Measurements from ENCODE around the gene MYH16. TPM values are rescaled to one million over a fixed set of nuclear protein-coding genes. Genes with fewer than 3 reads are reported as not detected.
"Not testable (repeated sequence)": the region's sequence is repeated elsewhere in the genome, so short reads cannot be mapped to it uniquely, and the experiment has no call there.

Gene MYH16
- total and polyA plus RNA-seq, 5 donors from 2014 or later: not detected

GRCh38 chr7:99340659-99341058 is 68.0 kb downstream of the MYH16 start:
- no peak for ATAC-seq (ENCODE audit: low read depth in 2 of 2)
- Histone ChIP-seq H3K4me1 (ENCODE audit: control insufficient read depth, insufficient read depth, low read length, poor library complexity, severe bottlenecking) (no peaks in the 10 kb centered on the region), H3K27me3 (ENCODE audit: control insufficient read depth, insufficient read depth, low read length) (no peaks in the 10 kb centered on the region), H3K27ac (ENCODE audit: insufficient read depth, low read length, poor library complexity, severe bottlenecking) (no peak overlapping the region), H3K9me3 (ENCODE audit: control insufficient read depth in 2 of 2, low read length in 2 of 2) (no peaks in the 10 kb centered on the region), H3K36me3 (ENCODE audit: control insufficient read depth, insufficient read depth, low read length) (peaks cover 86% of the 10 kb centered on the region), H3K4me3 (ENCODE audit: low read depth, low read length) (no peak overlapping the region)
- Mint-ChIP-seq H3K36me3 (peaks cover 45% of the 10 kb centered on the region), H3K4me3 (no peak overlapping the region), H3K4me1 (peaks cover 0 to 10% (median 6%) of the 10 kb centered on the region in 4 donors), H3K27me3 (no peaks in the 10 kb centered on the region), H3K9me3 (no peaks in the 10 kb centered on the region), H3K27ac (no peak overlapping the region)
- DNase-seq: no peak

- H3K4me1 ChIP-seq (ENCODE audit: control insufficient read depth, insufficient read depth, low read length, poor library complexity, severe bottlenecking): no peaks in the 10 kb centered on the region
- H3K4me1 Mint-ChIP-seq: peaks cover 0 to 10% (median 5%) of the 10 kb centered on the region in 4 donors
- H3K9me3 Mint-ChIP-seq: no peaks in the 10 kb centered on the region
- no peak overlapping the region for H3K4me3 ChIP-seq (ENCODE audit: low read depth, low read length)
- DNase-seq (no peak), ATAC-seq (ENCODE audit: low read depth in 2 of 2) (no peak)
- no peak overlapping the region for H3K4me3 Mint-ChIP-seq
- H3K27ac ChIP-seq (ENCODE audit: insufficient read depth, low read length, poor library complexity, severe bottlenecking): no peak overlapping the region
- no peak overlapping the region for H3K27ac Mint-ChIP-seq
- H3K9me3 ChIP-seq (ENCODE audit: control insufficient read depth in 2 of 2, low read length in 2 of 2): no peaks in the 10 kb centered on the region
- H3K27me3 ChIP-seq (ENCODE audit: control insufficient read depth, insufficient read depth, low read length): no peaks in the 10 kb centered on the region
- no peaks in the 10 kb centered on the region for H3K27me3 Mint-ChIP-seq
- H3K36me3 Mint-ChIP-seq: peaks cover 37% of the 10 kb centered on the region
- H3K36me3 ChIP-seq (ENCODE audit: control insufficient read depth, insufficient read depth, low read length): peaks cover 85% of the 10 kb centered on the region
These were observed 71.5 kb downstream of the MYH16 start for GRCh38 chr7:99344061-99344647.

- ATAC-seq (ENCODE audit: low read depth in 2 of 2); H3K4me1 Mint-ChIP-seq; H3K27ac ChIP-seq (ENCODE audit: insufficient read depth, low read length, poor library complexity, severe bottlenecking); DNase-seq; H3K4me3 Mint-ChIP-seq; H3K27me3 Mint-ChIP-seq; H3K4me3 ChIP-seq (ENCODE audit: low read depth, low read length); H3K27me3 ChIP-seq (ENCODE audit: control insufficient read depth, insufficient read depth, low read length); H3K9me3 Mint-ChIP-seq; H3K4me1 ChIP-seq (ENCODE audit: control insufficient read depth, insufficient read depth, low read length, poor library complexity, severe bottlenecking); H3K9me3 ChIP-seq (ENCODE audit: control insufficient read depth in 2 of 2, low read length in 2 of 2): not testable (repeated sequence)
- Mint-ChIP-seq H3K27ac (peak overlapping the region in 1 of 3 donors; percentile 82), H3K36me3 (peaks cover 20% of the 10 kb centered on the region)
- peaks cover 78% of the 10 kb centered on the region for H3K36me3 ChIP-seq (ENCODE audit: control insufficient read depth, insufficient read depth, low read length)
These were observed 78.0 kb downstream of the MYH16 start for GRCh38 chr7:99350641-99351040.

- Mint-ChIP-seq H3K27ac (no peak overlapping the region), H3K9me3 (no peaks in the 10 kb centered on the region), H3K27me3 (no peaks in the 10 kb centered on the region), H3K4me3 (no peak overlapping the region), H3K36me3 (peaks cover 23% of the 10 kb centered on the region), H3K4me1 (peaks cover 0 to 5% (median 1%) of the 10 kb centered on the region in 4 donors)
- DNase-seq (no peak), ATAC-seq (ENCODE audit: low read depth in 2 of 2) (no peak)
- Histone ChIP-seq H3K36me3 (ENCODE audit: control insufficient read depth, insufficient read depth, low read length) (peaks cover 75% of the 10 kb centered on the region), H3K4me3 (ENCODE audit: low read depth, low read length) (no peak overlapping the region), H3K4me1 (ENCODE audit: control insufficient read depth, insufficient read depth, low read length, poor library complexity, severe bottlenecking) (no peaks in the 10 kb centered on the region), H3K27me3 (ENCODE audit: control insufficient read depth, insufficient read depth, low read length) (no peaks in the 10 kb centered on the region), H3K9me3 (ENCODE audit: control insufficient read depth in 2 of 2, low read length in 2 of 2) (no peaks in the 10 kb centered on the region), H3K27ac (ENCODE audit: insufficient read depth, low read length, poor library complexity, severe bottlenecking) (no peak overlapping the region)
These were observed 79.6 kb downstream of the MYH16 start for GRCh38 chr7:99352247-99352646.

GRCh38 chr7:99355098-99355497 is 82.5 kb downstream of the MYH16 start:
- H3K4me3 ChIP-seq (ENCODE audit: low read depth, low read length): no peak overlapping the region
- no peaks in the 10 kb centered on the region for H3K9me3 Mint-ChIP-seq

GRCh38 chr7:99357701-99358490 is 85.3 kb downstream of the MYH16 start:
- Histone ChIP-seq H3K4me1 (ENCODE audit: control insufficient read depth, insufficient read depth, low read length, poor library complexity, severe bottlenecking) (no peaks in the 10 kb centered on the region), H3K27ac (ENCODE audit: insufficient read depth, low read length, poor library complexity, severe bottlenecking) (no peak overlapping the region), H3K27me3 (ENCODE audit: control insufficient read depth, insufficient read depth, low read length) (no peaks in the 10 kb centered on the region), H3K36me3 (ENCODE audit: control insufficient read depth, insufficient read depth, low read length) (peaks cover 77% of the 10 kb centered on the region), H3K4me3 (ENCODE audit: low read depth, low read length) (no peak overlapping the region), H3K9me3 (ENCODE audit: control insufficient read depth in 2 of 2, low read length in 2 of 2) (no peaks in the 10 kb centered on the region)
- H3K9me3 Mint-ChIP-seq: no peaks in the 10 kb centered on the region
- H3K4me3 Mint-ChIP-seq: peak overlapping the region in 1 of 4 donors; percentile 51
- DNase-seq: no peak
- no peaks in the 10 kb centered on the region for H3K27me3 Mint-ChIP-seq
- H3K27ac Mint-ChIP-seq: peak overlapping the region; percentile 34 to 89 (median 64)
- no peak for ATAC-seq (ENCODE audit: low read depth in 2 of 2)
- H3K36me3 Mint-ChIP-seq: peaks cover 26% of the 10 kb centered on the region
- H3K4me1 Mint-ChIP-seq: no peaks in the 10 kb centered on the region

More at GRCh38 chr7:99355098-99355497, 82.5 kb downstream of the MYH16 start:
- no peaks in the 10 kb centered on the region for H3K27me3 ChIP-seq (ENCODE audit: control insufficient read depth, insufficient read depth, low read length)
- H3K36me3 Mint-ChIP-seq: peaks cover 31% of the 10 kb centered on the region
- no peak overlapping the region for H3K27ac Mint-ChIP-seq
- H3K27me3 Mint-ChIP-seq: no peaks in the 10 kb centered on the region
- peaks cover 0 to 3% (median 0%) of the 10 kb centered on the region in 4 donors for H3K4me1 Mint-ChIP-seq
- H3K4me1 ChIP-seq (ENCODE audit: control insufficient read depth, insufficient read depth, low read length, poor library complexity, severe bottlenecking): no peaks in the 10 kb centered on the region
- peaks cover 76% of the 10 kb centered on the region for H3K36me3 ChIP-seq (ENCODE audit: control insufficient read depth, insufficient read depth, low read length)
- no peaks in the 10 kb centered on the region for H3K9me3 ChIP-seq (ENCODE audit: control insufficient read depth in 2 of 2, low read length in 2 of 2)
- no peak for ATAC-seq (ENCODE audit: low read depth in 2 of 2)
- DNase-seq: no peak
- no peak overlapping the region for H3K4me3 Mint-ChIP-seq
- no peak overlapping the region for H3K27ac ChIP-seq (ENCODE audit: insufficient read depth, low read length, poor library complexity, severe bottlenecking)

GRCh38 chr7:99358521-99358920 is 85.9 kb downstream of the MYH16 start:
- not testable (repeated sequence) for H3K4me3 Mint-ChIP-seq; H3K4me1 Mint-ChIP-seq; H3K27me3 Mint-ChIP-seq; H3K27me3 ChIP-seq (ENCODE audit: control insufficient read depth, insufficient read depth, low read length); H3K27ac Mint-ChIP-seq; ATAC-seq (ENCODE audit: low read depth in 2 of 2); DNase-seq; H3K27ac ChIP-seq (ENCODE audit: insufficient read depth, low read length, poor library complexity, severe bottlenecking); H3K9me3 Mint-ChIP-seq; H3K4me3 ChIP-seq (ENCODE audit: low read depth, low read length); H3K9me3 ChIP-seq (ENCODE audit: control insufficient read depth in 2 of 2, low read length in 2 of 2); H3K4me1 ChIP-seq (ENCODE audit: control insufficient read depth, insufficient read depth, low read length, poor library complexity, severe bottlenecking)
- peaks cover 81% of the 10 kb centered on the region for H3K36me3 ChIP-seq (ENCODE audit: control insufficient read depth, insufficient read depth, low read length)
- peaks cover 26% of the 10 kb centered on the region for H3K36me3 Mint-ChIP-seq
